Smooth muscle cell (in vitro differentiated cells): Measurements from ENCODE around the gene COL5A2. TPM values are rescaled to one million over a fixed set of nuclear protein-coding genes. Genes with fewer than 3 reads are reported as not detected.
A peak's percentile ranks its signal among the peaks of the same experiment; 100 is the strongest.

Experiments
- DNase-seq: peaks from one replicate; lab custom pipeline; 2025; ENCODE audit not compliant: unreplicated experiment; lab: John Stamatoyannopoulos, UW
- H2AFZ ChIP-seq: fragments of 200-600 bp; sonication (generic); 2 replicates; pipeline ENCODE4 v1.6.0; 2016; ENCODE audit warnings: antibody characterized with exemption, low read depth, mild to moderate bottlenecking
- H3F3A ChIP-seq: fragments of 200-600 bp; sonication (generic); 2 replicates; pipeline ENCODE4 v1.6.0; 2017; ENCODE audit warnings: antibody characterized with exemption, low read depth
- H3K27ac ChIP-seq: fragments of 200-600 bp; sonication (generic); 2 replicates; pipeline ENCODE4 v1.5.1; 2016; ENCODE audit warnings: low read depth, mild to moderate bottlenecking
- H3K27me3 ChIP-seq: fragments of 200-600 bp; sonication (generic); 2 replicates; pipeline ENCODE4 v1.6.1; 2016; ENCODE audit warnings: low read depth, mild to moderate bottlenecking
- H3K36me3 ChIP-seq: fragments of 200-600 bp; sonication (generic); 2 replicates; pipeline ENCODE4 v1.5.1; 2016; ENCODE audit warnings: low read depth
- H3K4me1 ChIP-seq: fragments of 200-600 bp; sonication (generic); 2 replicates; pipeline ENCODE4 v1.5.1; 2016; ENCODE audit warnings: low read depth
- H3K4me2 ChIP-seq: fragments of 200-600 bp; sonication (generic); 2 replicates; pipeline ENCODE4 v1.6.0; 2016; ENCODE audit warnings: mild to moderate bottlenecking
- H3K4me3 ChIP-seq: fragments of 200-600 bp; sonication (generic); 2 replicates; pipeline ENCODE4 v1.5.1; 2016; ENCODE audit warnings: mild to moderate bottlenecking
- H3K79me2 ChIP-seq: fragments of 200-600 bp; sonication (generic); 2 replicates; pipeline ENCODE4 v1.6.0; 2016; ENCODE audit warnings: low read depth, mild to moderate bottlenecking
- H3K9ac ChIP-seq: fragments of 200-600 bp; sonication (generic); 2 replicates; pipeline ENCODE4 v1.6.0; 2016; ENCODE audit warnings: low read depth
- H3K9me3 ChIP-seq: fragments of 200-600 bp; sonication (generic); replicated peaks from 2 replicates; pipeline ENCODE4 v1.5.1; 2016; ENCODE audit warnings: low read depth
- H4K20me1 ChIP-seq: fragments of 200-600 bp; sonication (generic); 2 replicates; pipeline ENCODE4 v1.6.0; 2016; ENCODE audit warnings: low read depth
- WGBS: methylation state at CpG from one replicate; pipeline ENCODE4 v1.1.7; 2016; ENCODE audit warnings: low lambda C conversion rate; 5-methylcytosine and 5-hydroxymethylcytosine counted together
- polyA plus RNA-seq: library from polyadenylated mRNA; unstranded; fragments of >200 nt; fragmentation: Nextera tagmentation; extraction: Ambion mirVana; gene quantifications from 2 replicates; pipeline ENCODE4 v1.2.1, GENCODE V29; 2016
- total RNA-seq: library from RNA; depleted of rRNA; stranded (reverse); fragments of >200 nt; gene quantifications from 2 replicates; pipeline ENCODE4 v1.2.3, GENCODE V29; 2014
- TF ChIP-seq, protein P1 (sequence below): fragments of 200-600 bp; sonication (generic); IDR thresholded peaks from 2 replicates; pipeline ENCODE4 v1.5.1; 2017; ENCODE audit warnings: borderline replicate concordance, mild to moderate bottlenecking, antibody characterized with exemption; ENCODE audit not compliant: insufficient read depth, poor library complexity, severe bottlenecking

Gene COL5A2
- total and polyA plus RNA-seq, 2 experiments from 2014 or later = 364 to 697 TPM

DNA sequence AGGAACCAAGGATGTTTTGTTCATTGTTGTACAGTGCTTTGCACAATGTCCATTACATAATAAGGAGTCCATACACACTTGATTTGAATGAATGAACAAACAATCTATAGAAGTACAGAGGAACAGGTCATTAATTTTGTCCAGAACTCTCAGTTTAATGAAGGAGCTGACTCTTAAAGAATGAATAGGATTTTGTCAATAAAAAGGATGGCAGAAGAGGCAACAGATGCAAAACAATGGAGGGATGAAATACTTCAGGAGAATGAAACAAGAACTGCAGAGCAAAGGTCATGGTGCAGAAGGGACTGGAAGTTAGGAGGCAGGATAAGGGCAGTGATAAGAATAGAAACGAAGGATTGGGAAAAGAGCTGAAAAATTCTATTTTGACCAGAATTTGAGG is 28.7 kb upstream of the COL5A2 start:
- peaks cover 20% of the 10 kb centered on the region for H3F3A ChIP-seq
- no peak for DNase-seq
- H3K79me2 ChIP-seq = no peaks in the 10 kb centered on the region
- H3K27ac ChIP-seq = peak overlapping the region; percentile 99
- H3K27me3 ChIP-seq = no peaks in the 10 kb centered on the region
- no peaks in the 10 kb centered on the region for H4K20me1 ChIP-seq
- H3K36me3 ChIP-seq = no peaks in the 10 kb centered on the region
- 27% methylated on average over 1 of the region's 1 CpG for WGBS
- no peaks in the 10 kb centered on the region for H3K9me3 ChIP-seq
- peak overlapping the region; percentile 24 for H2AFZ ChIP-seq
- peaks cover 33% of the 10 kb centered on the region for H3K4me1 ChIP-seq
- TF ChIP-seq, protein P1, sequence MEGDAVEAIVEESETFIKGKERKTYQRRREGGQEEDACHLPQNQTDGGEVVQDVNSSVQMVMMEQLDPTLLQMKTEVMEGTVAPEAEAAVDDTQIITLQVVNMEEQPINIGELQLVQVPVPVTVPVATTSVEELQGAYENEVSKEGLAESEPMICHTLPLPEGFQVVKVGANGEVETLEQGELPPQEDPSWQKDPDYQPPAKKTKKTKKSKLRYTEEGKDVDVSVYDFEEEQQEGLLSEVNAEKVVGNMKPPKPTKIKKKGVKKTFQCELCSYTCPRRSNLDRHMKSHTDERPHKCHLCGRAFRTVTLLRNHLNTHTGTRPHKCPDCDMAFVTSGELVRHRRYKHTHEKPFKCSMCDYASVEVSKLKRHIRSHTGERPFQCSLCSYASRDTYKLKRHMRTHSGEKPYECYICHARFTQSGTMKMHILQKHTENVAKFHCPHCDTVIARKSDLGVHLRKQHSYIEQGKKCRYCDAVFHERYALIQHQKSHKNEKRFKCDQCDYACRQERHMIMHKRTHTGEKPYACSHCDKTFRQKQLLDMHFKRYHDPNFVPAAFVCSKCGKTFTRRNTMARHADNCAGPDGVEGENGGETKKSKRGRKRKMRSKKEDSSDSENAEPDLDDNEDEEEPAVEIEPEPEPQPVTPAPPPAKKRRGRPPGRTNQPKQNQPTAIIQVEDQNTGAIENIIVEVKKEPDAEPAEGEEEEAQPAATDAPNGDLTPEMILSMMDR = no peak
- peak overlapping the region; percentile 95 for H3K9ac ChIP-seq
- H3K4me2 ChIP-seq = peak overlapping the region; percentile 79
- no peak overlapping the region for H3K4me3 ChIP-seq

DNA sequence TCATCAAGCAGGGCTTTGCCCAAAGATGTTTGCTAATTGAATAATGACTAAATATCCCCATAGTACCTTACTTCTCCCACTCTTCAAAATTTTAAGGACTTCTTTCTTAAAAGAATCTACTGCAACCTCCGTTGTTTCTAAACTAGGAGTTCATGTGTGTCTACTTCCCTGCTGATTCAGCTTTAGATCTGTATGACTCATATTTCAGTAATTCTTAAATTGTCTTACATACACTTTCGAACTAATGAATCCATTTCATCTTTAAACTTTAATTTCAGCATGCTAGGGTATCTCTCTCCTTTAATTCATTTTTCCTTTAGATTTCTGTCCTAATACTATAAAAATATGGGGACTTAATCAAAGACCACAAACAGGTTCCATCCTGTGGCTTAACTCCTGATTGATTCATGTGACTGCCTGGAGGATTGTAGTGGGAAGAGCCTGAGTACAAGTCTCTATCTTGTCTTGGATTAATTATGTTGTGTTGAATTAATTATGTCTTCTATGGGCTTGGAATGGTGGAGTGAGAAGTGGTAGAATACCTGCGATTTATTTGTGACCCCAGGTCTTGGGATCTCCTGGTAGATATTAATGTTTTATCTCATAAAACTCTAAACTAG is 24.9 kb upstream of the COL5A2 start:
- H2AFZ ChIP-seq = peak overlapping the region; percentile 95
- H3K79me2 ChIP-seq = no peaks in the 10 kb centered on the region
- peak overlapping the region; percentile 86 for H3K27ac ChIP-seq
- H3F3A ChIP-seq = peaks cover 15% of the 10 kb centered on the region
- peak overlapping the region; percentile 84 for H3K4me2 ChIP-seq
- no peak for DNase-seq
- TF ChIP-seq, protein P1 = no peak
- H3K36me3 ChIP-seq = no peaks in the 10 kb centered on the region
- 46% methylated on average over 3 of the region's 3 CpGs for WGBS
- peak overlapping the region; percentile 25 for H3K4me3 ChIP-seq
- no peaks in the 10 kb centered on the region for H3K9me3 ChIP-seq
- H3K4me1 ChIP-seq = peaks cover 10% of the 10 kb centered on the region
- peak overlapping the region; percentile 42 for H3K9ac ChIP-seq
- H4K20me1 ChIP-seq = no peaks in the 10 kb centered on the region
- H3K27me3 ChIP-seq = no peaks in the 10 kb centered on the region

DNA sequence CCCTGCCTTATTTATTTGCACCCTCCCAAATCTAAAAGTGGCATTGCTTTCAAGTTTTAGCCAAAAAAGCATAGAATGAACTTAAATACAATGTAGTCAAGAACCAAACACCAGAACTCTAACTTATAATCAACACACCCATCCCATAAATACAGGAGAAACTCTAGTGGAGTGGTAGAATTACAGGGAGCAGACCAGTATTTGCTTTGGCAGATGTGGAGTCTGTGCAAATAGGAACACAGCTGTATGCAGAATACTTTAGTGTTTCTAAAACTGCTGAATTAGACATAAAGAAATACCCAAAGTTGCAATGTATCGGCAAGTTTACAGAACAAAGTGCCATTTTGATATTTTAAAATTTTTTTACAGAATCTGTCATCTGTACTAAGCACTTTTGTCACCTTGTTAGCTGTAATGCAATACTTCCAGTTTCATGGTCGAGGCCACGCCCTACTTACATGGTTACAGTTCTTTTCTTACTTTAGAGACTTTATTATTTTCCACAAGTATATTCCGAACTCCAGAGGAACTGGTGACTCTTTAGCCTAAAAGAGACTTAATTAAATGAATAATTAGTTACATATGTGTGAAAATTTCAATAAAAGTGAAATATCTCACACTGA is 23.7 kb upstream of the COL5A2 start:
- Histone ChIP-seq H3K4me3 (no peak overlapping the region), H3K9ac (no peak overlapping the region), H3K4me1 (no peaks in the 10 kb centered on the region), H3K27ac (peak overlapping the region; percentile 86), H2AFZ (peak overlapping the region; percentile 41), H3K27me3 (no peaks in the 10 kb centered on the region), H3K79me2 (no peaks in the 10 kb centered on the region), H3F3A (peaks cover 13% of the 10 kb centered on the region), H3K9me3 (no peaks in the 10 kb centered on the region), H4K20me1 (no peaks in the 10 kb centered on the region), H3K4me2 (no peak overlapping the region), H3K36me3 (no peaks in the 10 kb centered on the region)
- TF ChIP-seq, protein P1 = no peak
- 94% methylated on average over 4 of the region's 4 CpGs for WGBS
- no peak for DNase-seq

DNA sequence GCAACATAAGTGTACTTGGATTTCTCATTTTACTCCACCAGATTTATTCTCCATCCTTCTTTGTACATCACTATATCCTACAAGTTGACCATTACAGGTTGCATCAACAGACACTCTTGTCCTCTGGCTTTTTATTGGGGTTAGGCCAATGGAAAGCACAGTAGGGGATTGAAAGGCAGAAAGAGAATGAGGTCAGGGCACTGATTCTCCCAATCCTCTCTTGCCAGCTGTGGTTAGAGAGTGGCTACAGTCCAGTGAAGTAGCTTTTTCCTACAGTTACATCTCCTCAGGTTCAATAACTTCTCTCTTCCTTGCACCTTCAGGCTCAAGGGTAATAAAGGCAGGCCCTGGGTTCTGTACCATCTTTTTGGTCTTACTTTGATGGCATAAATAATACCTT is 20.2 kb upstream of the COL5A2 start:
- Histone ChIP-seq H3F3A (peaks cover 9% of the 10 kb centered on the region), H3K9ac (no peak overlapping the region), H3K27me3 (no peaks in the 10 kb centered on the region), H3K4me1 (no peaks in the 10 kb centered on the region), H3K4me2 (no peak overlapping the region), H3K9me3 (peaks cover 4% of the 10 kb centered on the region), H2AFZ (peak overlapping the region; percentile 21), H3K36me3 (no peaks in the 10 kb centered on the region), H3K27ac (no peak overlapping the region), H3K4me3 (no peak overlapping the region), H4K20me1 (no peaks in the 10 kb centered on the region), H3K79me2 (no peaks in the 10 kb centered on the region)
- no peak for DNase-seq
- TF ChIP-seq, protein P1 = no peak
